Activated naive CD4-positive, alpha-beta T cell treated with anti-CD3 and anti-CD28 coated beads, Interleukin-2, amount 50 U/mL, for 24 hours (primary cell): ENCODE measurements around the gene SAMD5.

Experiments used
- H3K27ac Mint-ChIP-seq: one replicate; pipeline ENCODE4 v1.8.0; 2021; ENCODE audit warnings: mild to moderate bottlenecking, mixed read lengths
- H3K27me3 Mint-ChIP-seq: one replicate; pipeline ENCODE4 v1.8.0; 2021; ENCODE audit warnings: mixed read lengths
- H3K36me3 Mint-ChIP-seq: one replicate; pipeline ENCODE4 v1.8.0; 2021; ENCODE audit warnings: mixed read lengths
- H3K4me1 Mint-ChIP-seq: one replicate; pipeline ENCODE4 v1.8.0; 2021; ENCODE audit warnings: mixed read lengths
- H3K4me3 Mint-ChIP-seq: one replicate; pipeline ENCODE4 v1.8.0; 2021; ENCODE audit warnings: mild to moderate bottlenecking, mixed read lengths
- H3K9me3 Mint-ChIP-seq: one replicate; pipeline ENCODE4 v1.8.0; 2021; ENCODE audit warnings: mixed read lengths

Gene SAMD5

DNA sequence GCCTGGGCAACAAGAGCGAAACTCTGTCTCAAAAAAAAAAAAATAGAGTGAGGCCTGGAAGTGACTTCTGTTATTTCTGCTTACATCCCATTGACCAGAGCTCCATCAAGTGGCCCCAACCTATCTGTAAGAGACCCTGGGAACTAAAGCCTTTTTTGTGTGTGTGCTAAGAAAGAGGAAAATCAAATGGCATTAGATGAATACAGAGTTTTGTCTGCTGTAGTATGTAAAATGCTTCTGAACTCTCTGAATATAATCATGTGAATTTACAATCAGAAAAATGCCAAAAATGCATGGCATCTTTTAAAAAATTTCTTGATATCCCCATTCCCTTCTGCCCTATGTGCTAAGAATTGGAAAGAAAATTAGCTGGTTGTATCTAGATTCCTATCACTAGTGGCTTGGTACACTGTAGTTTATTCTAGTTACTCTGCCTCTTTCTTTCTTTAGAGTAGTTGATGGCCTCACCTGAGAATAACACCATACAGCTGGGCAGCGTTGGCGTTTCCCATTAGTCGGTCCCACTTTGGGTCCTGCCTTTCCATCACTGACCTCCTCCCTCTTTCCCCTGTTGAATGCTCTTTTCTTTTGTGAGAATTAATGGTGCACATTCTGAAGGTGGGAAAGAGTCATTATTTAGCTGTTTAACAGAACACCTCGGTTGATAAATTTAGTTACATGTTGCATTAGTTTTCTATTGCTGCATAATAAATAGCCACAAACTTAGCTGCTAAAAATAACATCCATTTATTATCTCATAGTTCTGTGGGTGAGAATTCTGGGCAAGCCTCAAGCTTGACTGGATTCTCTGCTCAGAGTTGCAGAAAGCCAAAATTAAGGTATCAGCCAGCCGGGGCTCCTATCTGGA, 38.2 kb downstream of the SAMD5 start:
- H3K4me1 Mint-ChIP-seq: no peaks in the 10 kb centered on the region
- H3K4me3 Mint-ChIP-seq: no peak overlapping the region
- no peaks in the 10 kb centered on the region for H3K9me3 Mint-ChIP-seq
- peaks cover 3% of the 10 kb centered on the region for H3K27me3 Mint-ChIP-seq
- H3K36me3 Mint-ChIP-seq: no peaks in the 10 kb centered on the region
- no peak overlapping the region for H3K27ac Mint-ChIP-seq

GRCh38 chr6:147547369-147547902, 38.9 kb downstream of the SAMD5 start:
- no peak overlapping the region for H3K27ac Mint-ChIP-seq
- H3K4me3 Mint-ChIP-seq: no peak overlapping the region
- no peaks in the 10 kb centered on the region for H3K9me3 Mint-ChIP-seq

GRCh38 chr6:147548921-147549475, 40.5 kb downstream of the SAMD5 start:
- H3K27ac Mint-ChIP-seq: no peak overlapping the region
- H3K9me3 Mint-ChIP-seq: no peaks in the 10 kb centered on the region
- H3K27me3 Mint-ChIP-seq: peaks cover 1% of the 10 kb centered on the region
- no peak overlapping the region for H3K4me3 Mint-ChIP-seq
- H3K4me1 Mint-ChIP-seq: no peaks in the 10 kb centered on the region
- H3K36me3 Mint-ChIP-seq: no peaks in the 10 kb centered on the region

More at GRCh38 chr6:147547369-147547902, 38.9 kb downstream of the SAMD5 start:
- Mint-ChIP-seq H3K4me1 (no peaks in the 10 kb centered on the region), H3K36me3 (no peaks in the 10 kb centered on the region), H3K27me3 (peaks cover 3% of the 10 kb centered on the region)

GRCh38 chr6:147549531-147549930, 41.0 kb downstream of the SAMD5 start:
- Mint-ChIP-seq H3K36me3 (no peaks in the 10 kb centered on the region), H3K4me1 (no peaks in the 10 kb centered on the region), H3K27me3 (peaks cover 1% of the 10 kb centered on the region), H3K9me3 (no peaks in the 10 kb centered on the region), H3K27ac (no peak overlapping the region), H3K4me3 (no peak overlapping the region)

GRCh38 chr6:147551976-147552375, 43.5 kb downstream of the SAMD5 start:
- peaks cover 1% of the 10 kb centered on the region for H3K27me3 Mint-ChIP-seq
- no peaks in the 10 kb centered on the region for H3K36me3 Mint-ChIP-seq
- H3K4me1 Mint-ChIP-seq: no peaks in the 10 kb centered on the region
- no peak overlapping the region for H3K4me3 Mint-ChIP-seq
- H3K27ac Mint-ChIP-seq: no peak overlapping the region
- no peaks in the 10 kb centered on the region for H3K9me3 Mint-ChIP-seq

GRCh38 chr6:147553099-147553498, 44.6 kb downstream of the SAMD5 start:
- Mint-ChIP-seq H3K27ac (no peak overlapping the region), H3K36me3 (no peaks in the 10 kb centered on the region), H3K27me3 (no peaks in the 10 kb centered on the region)

GRCh38 chr6:147554281-147554680, 45.8 kb downstream of the SAMD5 start:
- Mint-ChIP-seq H3K9me3 (no peaks in the 10 kb centered on the region), H3K4me1 (no peaks in the 10 kb centered on the region), H3K36me3 (no peaks in the 10 kb centered on the region), H3K4me3 (no peak overlapping the region), H3K27ac (no peak overlapping the region), H3K27me3 (no peaks in the 10 kb centered on the region)

More at GRCh38 chr6:147553099-147553498, 44.6 kb downstream of the SAMD5 start:
- Mint-ChIP-seq H3K4me3 (no peak overlapping the region), H3K4me1 (no peaks in the 10 kb centered on the region), H3K9me3 (no peaks in the 10 kb centered on the region)

- no peaks in the 10 kb centered on the region for H3K36me3 Mint-ChIP-seq
- H3K27me3 Mint-ChIP-seq: no peaks in the 10 kb centered on the region
- no peak overlapping the region for H3K4me3 Mint-ChIP-seq
- H3K27ac Mint-ChIP-seq: no peak overlapping the region
- no peaks in the 10 kb centered on the region for H3K4me1 Mint-ChIP-seq
- H3K9me3 Mint-ChIP-seq: no peaks in the 10 kb centered on the region
Measured at GRCh38 chr6:147559006-147559405, 50.5 kb downstream of the SAMD5 start.

DNA sequence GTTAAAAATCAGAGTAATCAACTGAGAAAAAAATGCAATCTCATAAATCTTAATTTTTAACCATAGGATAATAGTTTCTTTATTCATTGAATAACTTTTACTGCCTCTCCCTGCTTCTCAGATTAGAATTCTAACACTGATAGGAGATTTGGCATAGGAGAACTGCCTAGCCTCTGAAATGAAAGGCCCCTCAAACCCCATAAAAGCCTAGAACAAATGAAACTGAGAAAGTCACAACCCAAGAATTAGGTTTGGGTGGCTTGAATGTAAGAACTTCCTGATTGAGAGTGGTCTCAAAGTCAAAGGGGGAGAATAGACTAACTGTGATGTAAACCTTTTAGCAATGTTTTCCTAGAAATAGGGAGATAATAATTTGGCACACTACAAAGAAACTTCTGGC, 52.2 kb downstream of the SAMD5 start:
- Mint-ChIP-seq H3K27ac (no peak overlapping the region), H3K4me3 (no peak overlapping the region), H3K27me3 (peaks cover 5% of the 10 kb centered on the region)

GRCh38 chr6:147561726-147562125, 53.2 kb downstream of the SAMD5 start:
- Mint-ChIP-seq H3K9me3 (no peaks in the 10 kb centered on the region), H3K4me3 (no peak overlapping the region), H3K27me3 (peaks cover 5% of the 10 kb centered on the region), H3K4me1 (no peaks in the 10 kb centered on the region), H3K36me3 (no peaks in the 10 kb centered on the region), H3K27ac (no peak overlapping the region)

More for the DNA sequence above, 52.2 kb downstream of the SAMD5 start:
- H3K9me3 Mint-ChIP-seq: no peaks in the 10 kb centered on the region
- no peaks in the 10 kb centered on the region for H3K4me1 Mint-ChIP-seq
- no peaks in the 10 kb centered on the region for H3K36me3 Mint-ChIP-seq

DNA sequence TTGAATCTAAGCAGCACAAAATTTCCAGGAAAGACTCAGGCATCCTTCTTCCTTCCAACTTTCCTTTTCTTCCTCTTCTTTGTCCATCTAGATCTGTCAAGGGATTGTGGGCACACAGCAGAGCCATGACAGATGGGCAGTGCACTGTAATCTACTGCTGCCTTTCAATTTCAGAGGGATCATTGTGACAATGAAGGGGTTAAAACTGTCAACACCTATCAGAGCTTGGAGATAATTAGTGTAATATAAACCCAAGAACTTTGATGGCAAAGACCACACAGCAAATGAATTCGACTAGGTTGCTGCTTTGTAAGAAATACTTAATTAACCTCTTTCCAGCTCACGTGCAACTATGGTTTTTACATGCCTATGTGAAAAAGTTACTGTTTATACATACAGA, 55.0 kb downstream of the SAMD5 start:
- Mint-ChIP-seq H3K27me3 (peaks cover 5% of the 10 kb centered on the region), H3K4me3 (no peak overlapping the region), H3K9me3 (no peaks in the 10 kb centered on the region), H3K36me3 (no peaks in the 10 kb centered on the region), H3K27ac (no peak overlapping the region), H3K4me1 (no peaks in the 10 kb centered on the region)

DNA sequence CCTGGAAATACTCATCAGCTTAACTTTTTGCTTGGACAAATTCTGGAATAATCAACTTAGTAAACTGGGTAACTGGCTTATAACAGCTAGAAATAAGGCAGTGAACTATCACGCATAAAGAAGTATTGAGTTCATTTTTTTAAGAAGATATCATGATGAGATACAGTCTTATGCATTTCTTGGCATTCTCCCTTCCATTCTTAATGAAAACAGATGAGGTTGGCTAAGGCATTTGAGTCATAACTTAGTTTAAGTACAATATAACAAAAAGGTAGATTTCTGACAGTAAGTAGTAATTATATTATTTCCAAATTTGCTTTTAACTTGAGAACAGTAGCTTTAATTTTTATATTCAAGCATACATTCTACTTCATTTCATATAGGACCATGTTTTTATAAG, 56.1 kb downstream of the SAMD5 start:
- H3K27me3 Mint-ChIP-seq: peaks cover 5% of the 10 kb centered on the region
- no peak overlapping the region for H3K4me3 Mint-ChIP-seq
- no peaks in the 10 kb centered on the region for H3K4me1 Mint-ChIP-seq
- H3K27ac Mint-ChIP-seq: no peak overlapping the region
- H3K36me3 Mint-ChIP-seq: no peaks in the 10 kb centered on the region
- no peaks in the 10 kb centered on the region for H3K9me3 Mint-ChIP-seq

DNA sequence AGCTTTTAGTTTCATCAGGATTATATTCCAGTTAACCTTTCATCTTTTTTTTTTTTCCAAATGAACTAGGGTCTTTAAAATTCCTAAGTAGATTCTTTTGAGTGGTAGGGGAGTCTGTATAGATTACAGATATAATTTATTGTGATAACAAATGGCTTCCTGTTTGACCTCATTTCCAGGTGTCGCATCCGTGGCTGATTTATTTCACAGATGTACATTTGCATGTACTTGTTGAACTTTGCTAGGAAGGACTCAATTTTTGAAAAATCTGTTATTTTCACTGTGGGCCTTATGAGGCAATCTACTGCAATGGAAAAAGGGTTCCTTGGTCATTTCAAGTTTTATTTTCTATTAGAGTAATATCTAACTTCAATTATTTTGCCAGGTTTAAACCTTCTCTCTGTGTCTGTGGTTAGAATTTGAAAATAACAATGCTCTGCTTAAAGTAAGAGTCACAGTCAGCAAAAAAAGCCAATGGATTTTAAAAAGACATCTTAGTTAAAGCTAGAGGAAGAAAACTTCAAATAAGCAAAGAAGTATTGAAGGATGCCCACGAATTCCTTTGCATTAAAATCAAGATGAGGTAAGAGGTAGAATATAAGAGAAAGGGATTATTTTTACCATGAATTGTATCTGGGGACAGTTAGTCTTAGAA, 57.9 kb downstream of the SAMD5 start:
- Mint-ChIP-seq H3K4me3 (no peak overlapping the region), H3K4me1 (no peaks in the 10 kb centered on the region), H3K27me3 (peaks cover 5% of the 10 kb centered on the region), H3K9me3 (no peaks in the 10 kb centered on the region), H3K36me3 (no peaks in the 10 kb centered on the region), H3K27ac (no peak overlapping the region)

DNA sequence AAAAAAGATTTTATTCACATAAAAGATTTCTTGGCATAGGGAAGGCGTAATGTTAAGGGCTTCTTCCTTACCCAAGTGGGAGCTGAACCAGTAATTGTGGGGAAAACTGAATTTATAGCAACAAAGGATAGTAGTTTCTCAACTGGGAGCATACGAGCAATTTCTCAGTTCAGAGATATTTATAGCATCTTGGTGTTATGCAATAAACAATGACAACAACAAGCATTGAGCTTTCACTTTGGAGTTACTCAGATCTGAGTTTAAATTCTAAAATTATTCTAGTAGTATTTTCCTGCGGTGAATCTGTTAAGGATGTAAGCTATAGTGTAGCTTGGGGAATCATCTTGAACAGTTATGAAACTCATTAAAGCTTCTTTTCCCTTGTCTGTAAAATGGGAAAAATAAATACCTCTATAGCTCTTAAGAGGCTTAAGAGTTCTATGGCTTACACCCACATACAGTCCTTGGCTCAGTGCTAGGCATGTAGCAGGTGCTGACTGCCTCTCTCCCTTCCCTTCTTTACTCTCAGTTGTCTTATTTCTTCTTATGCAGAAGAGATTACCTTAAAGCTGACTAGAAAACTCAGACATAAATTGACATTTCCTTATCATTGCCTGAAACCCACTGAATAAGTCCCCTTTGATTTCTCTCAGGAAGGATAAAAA, 58.8 kb downstream of the SAMD5 start:
- peaks cover 5% of the 10 kb centered on the region for H3K27me3 Mint-ChIP-seq
- H3K4me3 Mint-ChIP-seq: no peak overlapping the region
- no peaks in the 10 kb centered on the region for H3K9me3 Mint-ChIP-seq
- no peaks in the 10 kb centered on the region for H3K4me1 Mint-ChIP-seq
- H3K27ac Mint-ChIP-seq: no peak overlapping the region
- no peaks in the 10 kb centered on the region for H3K36me3 Mint-ChIP-seq

- Mint-ChIP-seq H3K9me3 (no peaks in the 10 kb centered on the region), H3K27me3 (peaks cover 5% of the 10 kb centered on the region), H3K27ac (no peak overlapping the region), H3K36me3 (no peaks in the 10 kb centered on the region), H3K4me3 (no peak overlapping the region), H3K4me1 (no peaks in the 10 kb centered on the region)
Measured at GRCh38 chr6:147569788-147570187, 61.3 kb downstream of the SAMD5 start.
